ENCODE results near the gene L3MBTL4.
"Not testable (repeated sequence)": the region's sequence is repeated elsewhere in the genome, so short reads cannot be mapped to it uniquely, and the experiment has no call there.

L3MBTL4 gene

DNA sequence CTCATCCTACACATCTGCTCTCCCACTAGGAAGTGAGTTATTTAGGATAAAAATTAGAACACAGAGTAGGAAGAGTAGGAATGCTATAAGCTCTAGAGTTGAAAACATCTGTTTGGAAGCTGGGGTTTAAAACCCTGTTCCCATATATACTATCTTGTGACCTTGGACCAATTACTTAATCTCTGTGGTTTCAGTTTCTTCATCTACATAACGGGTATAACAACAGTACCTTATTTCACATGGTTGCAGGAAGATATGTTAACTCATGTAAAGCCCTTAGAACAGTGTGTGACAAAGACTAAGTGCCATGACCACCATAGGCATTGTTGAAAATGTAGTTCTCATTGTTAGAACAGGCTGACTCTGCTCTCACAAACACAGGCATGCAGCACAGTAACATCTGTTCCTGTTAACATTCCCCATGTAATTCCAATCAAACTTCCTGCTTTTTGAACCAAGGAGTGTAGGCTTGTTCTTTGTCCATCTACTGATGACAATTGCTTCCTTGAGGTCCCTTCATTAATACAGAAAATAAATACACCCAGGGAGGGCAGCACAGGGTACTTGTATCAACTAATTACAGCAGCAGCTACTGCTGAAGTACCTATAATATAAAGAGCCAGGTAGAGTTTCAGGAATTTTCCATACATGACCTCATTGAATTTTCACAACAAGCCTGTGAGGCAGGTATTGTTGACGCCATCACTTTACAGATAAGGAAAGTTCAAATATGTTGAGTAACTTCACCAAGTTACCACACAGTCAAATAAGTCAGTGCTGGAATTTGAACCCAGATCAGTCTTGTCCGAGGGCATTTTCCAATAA is 204.2 kb downstream of the L3MBTL4 start:
- no peaks in the 10 kb centered on the region for H3K9me3 Mint-ChIP-seq
- no peaks in the 10 kb centered on the region for H3K27me3 Mint-ChIP-seq
- DNase-seq (ENCODE audit: low spot score in 2 of 2) (no peak), ATAC-seq (ENCODE audit: low read depth) (no peak)
- no peak overlapping the region for H3K4me3 Mint-ChIP-seq
- H3K27ac Mint-ChIP-seq = no peak overlapping the region
- H3K36me3 Mint-ChIP-seq = no peaks in the 10 kb centered on the region
- H3K4me1 Mint-ChIP-seq = no peaks in the 10 kb centered on the region

GRCh38 chr18:6207941-6208340 is 206.8 kb downstream of the L3MBTL4 start:
- H3K27ac Mint-ChIP-seq = no peak overlapping the region
- no peaks in the 10 kb centered on the region for H3K9me3 Mint-ChIP-seq
- ATAC-seq (ENCODE audit: low read depth) (no peak), DNase-seq (ENCODE audit: low spot score in 2 of 2) (no peak)
- no peaks in the 10 kb centered on the region for H3K4me1 Mint-ChIP-seq
- no peaks in the 10 kb centered on the region for H3K36me3 Mint-ChIP-seq
- H3K4me3 Mint-ChIP-seq = no peak overlapping the region
- peaks cover 1% of the 10 kb centered on the region for H3K27me3 Mint-ChIP-seq

DNA sequence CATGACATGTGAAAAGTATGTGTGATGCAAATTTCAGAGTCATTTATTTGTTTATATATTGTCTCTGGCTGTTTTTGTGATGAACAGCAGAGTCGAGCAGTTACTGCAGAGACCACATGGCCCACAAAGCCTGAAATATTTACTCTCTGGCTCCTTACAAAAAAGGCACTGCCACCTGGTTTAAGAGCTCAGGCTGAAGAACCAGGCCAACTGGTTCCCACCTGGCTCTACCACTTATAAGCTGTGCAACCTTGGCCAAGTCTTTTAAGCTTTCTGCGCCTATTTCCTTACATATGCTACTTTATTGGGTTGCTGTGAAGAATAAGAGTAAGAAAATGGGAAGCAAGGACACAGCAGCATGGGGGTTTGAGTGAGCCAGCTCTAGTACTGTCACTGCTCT is 207.6 kb downstream of the L3MBTL4 start:
- no peaks in the 10 kb centered on the region for H3K36me3 Mint-ChIP-seq
- ATAC-seq (ENCODE audit: low read depth) = no peak
- H3K27ac Mint-ChIP-seq = no peak overlapping the region
- peaks cover 1% of the 10 kb centered on the region for H3K27me3 Mint-ChIP-seq
- H3K4me3 Mint-ChIP-seq = no peak overlapping the region
- H3K4me1 Mint-ChIP-seq = no peaks in the 10 kb centered on the region
- H3K9me3 Mint-ChIP-seq = no peaks in the 10 kb centered on the region
- no peak for DNase-seq (ENCODE audit: low spot score in 2 of 2)

DNA sequence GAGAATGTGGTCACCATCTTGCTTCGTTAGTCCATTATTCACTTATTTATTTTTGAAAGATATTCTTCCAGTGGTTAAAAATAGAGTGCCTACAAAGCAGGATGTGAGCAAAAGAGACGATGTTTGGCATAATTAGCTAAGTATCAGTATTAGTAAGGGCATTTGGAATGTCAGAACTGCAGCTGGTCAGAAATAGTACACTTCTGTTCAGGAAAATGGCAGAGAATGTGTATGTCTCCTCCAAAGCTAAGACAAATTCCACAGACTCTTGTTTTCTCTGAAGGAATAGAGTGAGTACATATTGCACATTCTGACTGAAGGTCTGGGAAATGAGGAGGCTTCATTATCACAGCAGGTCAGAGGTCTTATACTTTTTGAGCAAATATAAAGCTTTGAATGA is 209.0 kb downstream of the L3MBTL4 start:
- Mint-ChIP-seq H3K9me3 (no peaks in the 10 kb centered on the region), H3K27ac (no peak overlapping the region), H3K4me3 (no peak overlapping the region), H3K36me3 (no peaks in the 10 kb centered on the region), H3K4me1 (no peaks in the 10 kb centered on the region), H3K27me3 (peaks cover 1% of the 10 kb centered on the region)
- no peak for DNase-seq (ENCODE audit: low spot score in 2 of 2)
- ATAC-seq (ENCODE audit: low read depth) = no peak

DNA sequence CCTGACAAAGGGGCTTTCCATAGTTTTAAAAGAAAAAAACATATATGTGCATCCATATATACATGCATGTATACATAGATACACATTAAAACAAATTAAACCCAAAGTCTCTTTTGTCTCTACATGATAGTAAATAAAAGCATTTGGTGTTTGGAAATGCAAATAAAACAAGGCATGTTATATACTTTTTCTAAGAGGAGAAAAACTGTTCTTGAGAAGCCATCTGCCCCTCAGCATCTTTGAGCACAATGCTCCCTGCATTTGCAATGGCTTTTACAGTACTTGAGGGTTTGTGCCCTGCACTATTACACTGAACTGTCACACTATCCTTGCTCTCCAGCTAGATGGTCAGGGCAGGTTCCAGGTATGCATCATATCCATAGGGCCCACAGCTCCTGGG is 210.2 kb downstream of the L3MBTL4 start:
- Mint-ChIP-seq H3K36me3 (no peaks in the 10 kb centered on the region), H3K4me3 (no peak overlapping the region), H3K9me3 (peaks cover 2% of the 10 kb centered on the region), H3K27me3 (peaks cover 1% of the 10 kb centered on the region), H3K27ac (no peak overlapping the region), H3K4me1 (no peaks in the 10 kb centered on the region)
- ATAC-seq (ENCODE audit: low read depth) (no peak), DNase-seq (ENCODE audit: low spot score in 2 of 2) (no peak)

DNA sequence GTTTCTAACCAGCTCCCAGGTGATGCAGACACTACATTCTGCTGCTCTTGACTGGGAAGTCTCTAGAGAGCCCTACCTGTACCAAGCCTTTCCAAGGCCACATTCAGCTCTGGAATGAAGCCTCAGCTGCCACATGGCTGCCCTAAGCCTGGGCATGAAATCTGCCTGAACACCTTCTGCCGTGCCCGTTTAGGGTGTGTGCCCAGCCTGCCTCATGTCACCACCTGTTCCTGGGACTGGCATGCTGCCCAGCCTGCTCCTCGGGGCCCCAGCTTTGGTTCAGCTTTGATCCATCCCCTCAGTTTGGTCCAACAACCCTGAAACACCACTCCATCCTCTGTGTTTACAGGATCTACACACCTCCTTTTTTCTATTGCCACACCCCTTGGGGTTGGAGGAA is 210.9 kb downstream of the L3MBTL4 start:
- no peak for ATAC-seq (ENCODE audit: low read depth)
- Mint-ChIP-seq H3K9me3 (peaks cover 3% of the 10 kb centered on the region), H3K4me3 (no peak overlapping the region), H3K4me1 (no peaks in the 10 kb centered on the region), H3K27ac (no peak overlapping the region), H3K36me3 (no peaks in the 10 kb centered on the region), H3K27me3 (peaks cover 1% of the 10 kb centered on the region)
- no peak for DNase-seq (ENCODE audit: low spot score in 2 of 2)

DNA sequence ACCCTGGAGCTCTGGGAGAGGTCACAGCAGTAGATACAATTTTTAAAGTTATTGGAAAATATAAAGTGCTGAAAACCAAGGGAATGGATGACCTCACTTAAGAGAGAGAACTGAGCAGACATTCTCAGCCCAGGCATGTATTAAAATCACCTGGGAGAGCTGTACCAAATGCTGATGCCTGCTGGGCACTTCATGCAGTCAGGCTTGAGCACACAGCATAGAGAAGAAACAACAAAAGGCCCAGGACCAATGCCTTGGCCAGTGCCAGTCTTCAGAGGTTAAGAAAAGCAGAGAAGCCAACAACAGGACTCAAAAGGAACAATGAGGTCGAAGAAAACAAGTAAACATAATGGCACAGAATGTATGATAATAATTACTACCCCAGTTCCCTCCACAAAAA is 211.8 kb downstream of the L3MBTL4 start:
- Mint-ChIP-seq H3K4me3 (no peak overlapping the region), H3K36me3 (peaks cover under 1% of the 10 kb centered on the region), H3K27ac (no peak overlapping the region), H3K4me1 (no peaks in the 10 kb centered on the region), H3K9me3 (peaks cover 7% of the 10 kb centered on the region), H3K27me3 (peaks cover 1% of the 10 kb centered on the region)
- ATAC-seq (ENCODE audit: low read depth) = no peak
- DNase-seq (ENCODE audit: low spot score in 2 of 2) = no peak

DNA sequence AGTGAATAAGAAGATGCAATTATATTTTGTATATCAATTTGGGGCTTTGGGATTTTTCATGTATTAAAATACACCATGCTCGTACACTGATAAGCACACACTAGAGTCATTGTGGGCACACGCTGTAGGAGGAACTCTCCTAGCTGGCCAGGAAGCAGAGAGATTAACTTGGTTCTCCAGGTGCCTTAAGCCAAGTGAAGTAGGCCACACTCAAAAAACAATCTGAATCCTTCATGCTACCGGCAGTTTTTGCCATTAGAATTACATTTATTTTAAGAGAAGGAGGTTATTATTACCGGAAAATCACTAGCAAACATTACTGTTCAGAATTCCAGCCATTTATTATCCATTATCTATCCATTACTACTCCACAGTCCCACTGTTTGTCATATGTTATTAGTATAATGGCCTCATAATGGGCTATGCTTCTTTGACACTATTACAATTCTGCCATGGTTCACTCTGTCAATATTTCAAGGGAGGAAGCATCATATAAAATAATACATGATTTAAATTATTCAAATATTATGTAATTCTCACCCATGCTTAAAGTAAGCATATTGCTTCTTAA is 214.4 kb downstream of the L3MBTL4 start:
- Mint-ChIP-seq H3K27ac (no peak overlapping the region), H3K9me3 (peaks cover 7% of the 10 kb centered on the region), H3K4me3 (no peak overlapping the region), H3K4me1 (no peaks in the 10 kb centered on the region), H3K36me3 (peaks cover 2% of the 10 kb centered on the region), H3K27me3 (peaks cover 1% of the 10 kb centered on the region)
- DNase-seq (ENCODE audit: low spot score in 2 of 2) = no peak
- no peak for ATAC-seq (ENCODE audit: low read depth)

- DNase-seq (ENCODE audit: low spot score in 2 of 2) (no peak), ATAC-seq (ENCODE audit: low read depth) (no peak)
- Mint-ChIP-seq H3K9me3 (peaks cover 7% of the 10 kb centered on the region), H3K36me3 (peaks cover 2% of the 10 kb centered on the region), H3K4me3 (no peak overlapping the region), H3K27me3 (peaks cover 1% of the 10 kb centered on the region), H3K27ac (no peak overlapping the region), H3K4me1 (no peaks in the 10 kb centered on the region)
Observed at GRCh38 chr18:6199777-6200176, 214.9 kb downstream of the L3MBTL4 start.

DNA sequence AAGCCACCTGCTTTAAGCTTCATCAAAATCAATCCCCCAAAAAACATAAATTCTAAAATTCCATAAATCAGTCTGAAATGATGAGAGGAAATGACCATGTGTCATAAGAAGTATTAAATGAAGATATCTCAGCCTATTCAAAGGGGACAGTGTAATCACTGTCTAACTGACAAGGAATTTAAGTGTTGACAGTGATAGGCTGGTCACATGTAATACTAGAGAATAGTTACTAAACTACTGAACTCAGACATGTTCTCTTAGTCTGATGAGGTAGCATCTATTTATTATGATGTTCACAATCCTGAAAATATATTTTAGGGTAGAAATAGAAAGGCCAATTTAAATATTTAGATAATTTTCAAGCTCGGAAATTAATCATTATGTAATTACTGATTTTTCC is 216.1 kb downstream of the L3MBTL4 start:
- H3K4me3 Mint-ChIP-seq = no peak overlapping the region
- DNase-seq (ENCODE audit: low spot score in 2 of 2) (no peak), ATAC-seq (ENCODE audit: low read depth) (no peak)
- H3K9me3 Mint-ChIP-seq = peaks cover 7% of the 10 kb centered on the region
- no peak overlapping the region for H3K27ac Mint-ChIP-seq
- H3K36me3 Mint-ChIP-seq = peaks cover 2% of the 10 kb centered on the region
- H3K27me3 Mint-ChIP-seq = no peaks in the 10 kb centered on the region
- H3K4me1 Mint-ChIP-seq = no peaks in the 10 kb centered on the region

DNA sequence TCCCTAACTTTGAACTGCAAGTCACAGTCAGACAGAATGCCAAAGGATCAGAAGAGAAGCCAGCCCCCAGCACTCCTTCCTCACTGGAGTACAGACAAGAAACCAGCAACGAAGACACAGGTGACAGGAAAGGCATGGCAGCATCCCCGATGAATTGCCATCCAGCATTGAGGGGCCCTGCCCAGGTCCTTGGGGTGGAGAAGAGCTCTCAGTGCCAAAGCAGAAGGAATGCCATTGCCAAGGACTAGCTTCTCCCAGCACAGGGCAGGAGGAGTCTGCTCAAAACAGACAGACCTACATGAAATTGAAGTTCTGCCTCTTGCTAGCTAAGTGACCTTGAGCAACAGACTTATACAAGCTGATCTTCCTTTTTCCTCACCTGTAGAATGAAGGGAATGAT is 220.1 kb downstream of the L3MBTL4 start:
- no peaks in the 10 kb centered on the region for H3K27me3 Mint-ChIP-seq
- no peak overlapping the region for H3K27ac Mint-ChIP-seq
- DNase-seq (ENCODE audit: low spot score in 2 of 2) (no peak), ATAC-seq (ENCODE audit: low read depth) (no peak)
- H3K4me3 Mint-ChIP-seq = no peak overlapping the region
- H3K9me3 Mint-ChIP-seq = peaks cover 7% of the 10 kb centered on the region
- H3K36me3 Mint-ChIP-seq = peaks cover 2% of the 10 kb centered on the region
- no peaks in the 10 kb centered on the region for H3K4me1 Mint-ChIP-seq

DNA sequence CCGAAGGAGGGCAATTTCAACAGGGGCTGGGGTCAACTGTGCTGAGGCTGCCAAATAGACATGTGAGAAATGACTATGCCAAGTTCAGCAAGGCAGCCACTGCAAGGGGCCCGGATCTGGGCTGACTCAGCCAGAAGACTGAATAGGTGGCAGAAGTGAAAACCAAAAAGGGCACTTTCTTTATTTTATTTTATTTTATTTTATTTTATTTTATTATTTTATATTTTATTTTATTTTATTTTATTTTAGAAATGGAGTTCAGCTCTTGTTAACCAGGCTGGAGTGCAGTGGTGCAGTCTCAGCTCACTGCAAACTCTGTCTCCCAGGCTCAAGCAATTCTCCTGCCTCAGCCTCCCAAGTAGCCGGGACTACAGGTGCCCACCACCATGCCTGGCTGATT is 228.9 kb downstream of the L3MBTL4 start:
- not testable (repeated sequence) for DNase-seq (ENCODE audit: low spot score in 2 of 2); H3K27ac Mint-ChIP-seq; H3K27me3 Mint-ChIP-seq; H3K36me3 Mint-ChIP-seq; H3K4me1 Mint-ChIP-seq; H3K9me3 Mint-ChIP-seq; H3K4me3 Mint-ChIP-seq; ATAC-seq (ENCODE audit: low read depth)

DNA sequence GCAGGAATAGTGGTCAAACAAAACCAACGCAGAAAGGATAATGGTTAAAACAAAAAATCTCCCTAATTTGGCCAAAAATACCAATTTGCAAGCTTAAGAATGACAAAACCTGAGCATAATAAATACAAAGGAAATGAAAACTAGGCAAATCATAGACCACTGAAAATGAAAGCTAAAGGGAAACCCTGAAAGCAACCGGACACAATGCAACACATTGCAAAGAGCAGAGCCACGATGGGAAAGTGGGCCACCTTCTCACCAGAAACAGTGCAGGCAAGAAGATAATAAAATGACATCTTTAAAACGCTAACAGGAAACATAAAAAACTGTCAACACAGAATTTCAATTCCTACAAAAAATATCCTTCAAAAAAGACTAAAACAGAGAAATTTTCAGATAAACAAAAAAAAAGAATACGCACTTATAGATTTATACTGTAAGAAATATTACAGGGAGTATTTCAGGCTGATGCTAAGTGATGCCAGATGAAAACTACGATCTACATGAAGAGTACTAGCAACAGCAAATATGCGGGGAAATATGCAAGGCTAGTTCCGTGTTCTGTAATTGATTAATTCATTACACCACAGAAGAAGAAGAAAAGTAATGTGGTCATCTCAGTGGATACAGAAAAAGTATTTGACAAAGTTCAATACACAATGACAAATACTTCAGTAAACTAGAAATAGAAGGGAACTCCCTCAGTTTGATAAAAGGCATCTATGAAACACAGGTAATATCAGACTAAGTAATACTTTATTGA is 239.5 kb downstream of the L3MBTL4 start:
- DNase-seq (ENCODE audit: low spot score in 2 of 2) (no peak), ATAC-seq (ENCODE audit: low read depth) (no peak)
- Mint-ChIP-seq H3K4me1 (no peaks in the 10 kb centered on the region), H3K27me3 (no peaks in the 10 kb centered on the region), H3K9me3 (peaks cover 4% of the 10 kb centered on the region), H3K4me3 (no peak overlapping the region), H3K36me3 (peaks cover 5% of the 10 kb centered on the region), H3K27ac (no peak overlapping the region)

- no peak for DNase-seq (ENCODE audit: low spot score in 2 of 2)
- no peaks in the 10 kb centered on the region for H3K27me3 Mint-ChIP-seq
- H3K9me3 Mint-ChIP-seq = peaks cover 8% of the 10 kb centered on the region
- no peak for ATAC-seq (ENCODE audit: low read depth)
- no peaks in the 10 kb centered on the region for H3K4me1 Mint-ChIP-seq
- no peak overlapping the region for H3K27ac Mint-ChIP-seq
- H3K4me3 Mint-ChIP-seq = no peak overlapping the region
- peaks cover 8% of the 10 kb centered on the region for H3K36me3 Mint-ChIP-seq
Observed at GRCh38 chr18:6170604-6171003, 244.1 kb downstream of the L3MBTL4 start.
